Stimulated activated naive CD8-positive, alpha-beta T cell treated with anti-CD3 and anti-CD28 coated beads, Interleukin-15, Interleukin-2, amounts not matched to agents 100 U/mL and 50 U/mL, for 24 hours (primary cell): Measurements from ENCODE around the gene EPS8L1.
A peak's percentile ranks its signal among the peaks of the same experiment; 100 is the strongest.

Experiments
- ATAC-seq: fragments of 150-1000 bp; cut with Tn5 transposase; one replicate; pipeline ENCODE4 v1.10.0; 2021
- DNase-seq: peaks from one replicate; pipeline ENCODE4 v3.0.0; 2021

EPS8L1 gene

DNA sequence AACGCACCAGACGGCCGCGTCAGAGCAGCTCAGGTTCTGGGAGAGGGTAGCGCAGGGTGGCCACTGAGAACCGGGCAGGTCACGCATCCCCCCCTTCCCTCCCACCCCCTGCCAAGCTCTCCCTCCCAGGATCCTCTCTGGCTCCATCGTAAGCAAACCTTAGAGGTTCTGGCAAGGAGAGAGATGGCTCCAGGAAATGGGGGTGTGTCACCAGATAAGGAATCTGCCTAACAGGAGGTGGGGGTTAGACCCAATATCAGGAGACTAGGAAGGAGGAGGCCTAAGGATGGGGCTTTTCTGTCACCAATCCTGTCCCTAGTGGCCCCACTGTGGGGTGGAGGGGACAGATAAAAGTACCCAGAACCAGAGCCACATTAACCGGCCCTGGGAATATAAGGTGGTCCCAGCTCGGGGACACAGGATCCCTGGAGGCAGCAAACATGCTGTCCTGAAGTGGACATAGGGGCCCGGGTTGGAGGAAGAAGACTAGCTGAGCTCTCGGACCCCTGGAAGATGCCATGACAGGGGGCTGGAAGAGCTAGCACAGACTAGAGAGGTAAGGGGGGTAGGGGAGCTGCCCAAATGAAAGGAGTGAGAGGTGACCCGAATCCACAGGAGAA lies 39.9 kb downstream of the EPS8L1 start:
- no peak for DNase-seq
- ATAC-seq = no peak

DNA sequence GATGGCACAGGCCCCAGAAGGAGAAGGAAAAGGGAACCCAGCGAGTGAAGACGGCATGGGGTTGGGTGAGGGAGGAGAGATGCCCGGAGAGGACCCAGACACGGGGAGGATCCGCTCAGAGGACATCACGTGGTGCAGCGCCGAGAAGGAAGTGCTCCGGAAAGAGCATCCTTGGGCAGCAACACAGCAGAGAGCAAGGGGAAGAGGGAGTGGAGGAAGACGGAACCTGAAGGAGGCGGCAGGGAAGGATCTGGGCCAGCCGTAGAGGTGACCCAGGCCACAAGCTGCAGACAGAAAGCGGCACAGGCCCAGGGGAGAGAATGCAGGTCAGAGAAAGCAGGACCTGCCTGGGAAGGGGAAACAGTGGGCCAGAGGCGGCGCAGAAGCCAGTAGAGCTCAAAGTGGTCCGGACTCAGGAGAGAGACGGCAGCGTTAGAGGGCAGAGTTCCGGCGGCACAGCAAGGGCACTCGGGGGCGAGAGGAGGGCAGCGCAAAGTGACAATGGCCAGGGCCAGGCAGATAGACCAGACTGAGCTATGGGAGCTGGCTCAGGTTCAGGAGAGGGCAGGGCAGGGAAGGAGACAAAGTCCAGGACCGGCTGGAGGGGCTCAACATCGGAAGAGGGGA lies 40.7 kb downstream of the EPS8L1 start:
- DNase-seq = peak; percentile 66
- ATAC-seq = peak; percentile 47

DNA sequence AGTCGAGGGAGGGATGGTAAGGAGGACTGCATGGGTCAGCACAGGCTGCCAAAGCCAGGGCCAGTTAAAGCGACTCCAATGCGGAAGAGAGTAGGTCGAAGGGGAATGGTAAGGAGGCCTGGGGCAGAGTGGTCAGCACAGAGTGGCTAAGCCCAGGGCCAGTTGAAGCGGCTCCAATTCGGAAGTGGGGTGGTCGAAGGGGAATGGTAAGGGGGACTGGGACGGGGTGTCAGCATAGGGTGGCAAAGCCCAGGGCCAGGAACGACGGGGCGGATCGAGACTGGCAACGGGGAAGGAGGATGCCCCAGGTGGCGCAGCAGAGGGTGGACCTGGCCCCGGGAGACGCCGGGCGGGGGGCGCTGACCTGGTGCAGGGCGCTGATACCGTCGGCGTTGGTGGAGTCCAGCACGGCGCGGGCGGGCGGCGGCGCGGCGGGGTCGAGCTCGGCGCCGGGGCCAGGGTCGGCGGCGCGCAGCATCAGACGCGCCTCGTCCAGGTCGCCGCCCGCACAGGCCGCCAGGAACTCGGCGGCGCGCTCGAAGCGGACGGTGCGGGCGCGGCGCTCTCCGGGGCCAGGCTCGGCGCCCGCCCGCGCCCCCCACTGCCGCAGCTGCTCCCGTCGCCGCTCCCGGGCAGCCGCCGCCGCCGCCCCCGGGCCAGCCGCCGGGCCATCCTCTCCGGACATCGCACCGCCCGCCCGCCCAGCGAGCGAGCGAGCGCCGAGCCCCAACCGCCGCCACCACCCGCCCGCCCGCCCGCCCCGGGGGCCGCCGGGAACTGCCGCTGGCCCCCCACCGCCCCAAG lies 41.4 kb downstream of the EPS8L1 start, which contains the start of gene PPP1R12C:
Gene PPP1R12C, minus strand, starts transcription at position 779 of the 804 bp plus-strand sequence. Its CDS starts 94 bp downstream, at position 685.
- peak; percentile 19 for DNase-seq
- peak; percentile 2 for ATAC-seq

DNA sequence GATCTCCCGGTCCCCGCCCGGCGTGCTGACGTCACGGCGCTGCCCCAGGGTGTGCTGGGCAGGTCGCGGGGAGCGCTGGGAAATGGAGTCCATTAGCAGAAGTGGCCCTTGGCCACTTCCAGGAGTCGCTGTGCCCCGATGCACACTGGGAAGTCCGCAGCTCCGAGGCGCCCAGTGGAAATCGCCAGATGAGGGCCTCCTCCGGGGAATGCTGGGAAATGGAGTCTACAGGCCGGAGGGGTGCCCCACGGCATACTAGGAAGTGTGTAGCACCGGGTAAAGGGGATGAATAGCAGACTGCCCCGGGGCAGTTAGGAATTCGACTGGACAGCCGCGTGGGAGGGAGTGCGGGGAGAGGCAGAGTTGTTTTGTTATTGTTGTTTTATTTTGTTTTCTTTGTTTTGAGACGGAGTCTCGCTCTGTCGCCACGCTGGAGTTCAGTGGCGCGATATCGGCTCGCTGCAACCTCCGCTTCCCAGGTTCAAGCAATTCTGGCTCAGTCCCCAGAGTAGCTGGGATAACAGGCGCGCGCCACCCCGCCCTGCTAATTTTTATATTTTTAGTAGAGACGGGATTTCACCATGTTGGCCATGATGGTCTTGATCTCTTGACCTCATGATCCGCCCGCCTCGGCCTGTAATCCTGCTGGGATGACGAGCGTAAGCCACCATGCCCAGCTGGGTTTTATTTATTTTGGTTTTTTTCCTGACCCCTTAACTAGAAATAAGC lies 42.2 kb downstream of the EPS8L1 start:
- ATAC-seq (peak; percentile 98), DNase-seq (peak; percentile 98)

DNA sequence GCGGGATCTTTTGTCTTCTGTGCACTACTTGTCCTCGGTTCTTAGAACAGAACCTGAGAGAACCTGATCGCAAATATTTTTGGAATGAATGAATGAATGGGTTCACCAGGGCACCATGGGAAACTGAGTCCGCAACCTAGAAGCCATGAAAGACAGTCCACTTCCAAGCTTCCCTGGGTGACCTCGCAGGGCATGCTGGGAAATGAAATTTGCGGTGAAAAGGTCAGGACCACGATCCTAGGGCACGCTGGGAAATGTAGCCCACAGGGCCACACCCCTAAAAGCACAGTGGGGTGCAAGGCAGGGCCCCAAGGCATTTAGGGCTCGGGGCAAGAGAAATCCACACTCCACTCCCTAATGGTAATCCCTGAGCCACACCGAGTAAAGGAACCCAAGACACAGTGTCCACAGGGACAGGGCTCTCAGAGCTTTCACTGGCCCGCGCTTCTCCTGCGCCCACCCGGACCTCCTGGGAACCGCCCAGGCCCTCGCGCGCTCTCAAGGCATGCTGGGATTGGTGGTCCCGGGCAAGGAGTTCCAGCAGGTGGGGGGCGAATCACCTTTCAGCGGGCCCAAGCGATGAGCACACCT lies 42.8 kb downstream of the EPS8L1 start:
- DNase-seq (peak; percentile 60), ATAC-seq (no peak)

DNA sequence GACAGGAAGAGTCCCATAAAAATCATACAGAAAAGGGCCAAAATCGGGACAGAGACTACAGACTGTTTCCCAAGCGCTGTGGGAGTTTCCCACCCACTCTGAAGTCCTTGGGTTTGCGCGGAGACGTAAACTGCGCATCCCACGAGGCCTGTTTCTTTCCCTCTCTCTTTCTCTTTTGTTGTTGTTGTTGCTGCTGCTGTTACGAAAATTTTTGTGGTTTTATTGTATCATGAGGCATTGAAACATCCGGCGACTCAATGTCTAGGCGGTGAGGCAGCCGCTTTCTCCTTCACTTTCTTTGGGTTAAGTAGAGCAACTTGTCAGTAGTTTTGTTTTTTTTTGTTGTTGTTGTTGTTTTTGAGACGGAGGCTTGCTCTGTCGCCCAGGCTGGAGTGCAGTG lies 43.4 kb downstream of the EPS8L1 start:
- DNase-seq = no peak
- no peak for ATAC-seq

DNA sequence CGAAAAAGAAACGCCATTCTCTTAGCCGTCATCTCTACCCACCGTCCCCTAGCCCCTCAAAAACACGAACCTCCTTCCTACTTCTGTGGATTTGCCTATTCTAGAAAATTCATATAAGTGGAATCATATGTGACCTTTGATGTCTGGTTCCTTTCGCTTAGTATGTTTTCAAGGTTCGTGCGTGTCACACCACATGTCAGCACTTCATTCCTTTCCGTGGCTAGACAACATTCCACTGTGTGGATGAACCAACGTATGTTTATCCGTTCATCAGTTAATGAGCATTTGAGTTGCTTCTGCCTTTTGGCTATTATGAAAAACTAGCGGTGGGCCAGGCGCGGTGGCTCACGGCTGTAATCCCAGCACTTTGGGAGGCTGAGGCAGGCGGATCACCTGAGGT lies 55.8 kb downstream of the EPS8L1 start:
- no peak for ATAC-seq
- no peak for DNase-seq

DNA sequence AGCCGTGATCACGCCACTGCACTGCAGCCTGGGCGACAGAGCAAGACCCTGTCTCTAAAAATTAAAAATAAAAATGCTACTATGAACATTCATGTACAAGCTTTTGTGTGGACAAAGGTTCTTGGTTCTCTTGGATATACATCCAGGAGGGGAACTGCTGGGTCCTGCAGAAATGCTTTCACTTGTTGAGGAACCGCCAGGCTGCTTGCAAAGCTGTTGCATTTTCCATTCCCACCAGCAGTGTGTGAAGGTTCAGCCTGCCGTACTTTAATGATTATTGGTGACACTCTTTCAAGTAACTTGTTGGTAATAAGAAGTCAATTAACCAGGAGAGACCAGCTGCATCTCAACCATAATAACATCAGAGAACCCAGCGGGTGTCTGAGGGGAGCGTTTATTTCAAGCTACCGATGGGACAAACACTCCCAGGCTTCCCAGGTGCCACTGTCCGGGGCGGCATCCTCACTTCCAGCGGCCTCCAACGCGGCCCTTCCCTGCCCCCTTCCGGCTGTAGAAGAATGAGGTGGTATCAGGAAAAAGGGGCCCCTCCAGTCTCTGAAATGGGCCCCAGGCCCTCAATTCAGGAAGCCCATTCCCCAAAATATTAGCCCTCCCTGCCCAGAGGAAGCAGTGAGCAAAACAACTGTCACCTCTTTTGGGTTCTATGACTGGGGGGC lies 56.9 kb downstream of the EPS8L1 start:
- ATAC-seq = no peak
- no peak for DNase-seq

DNA sequence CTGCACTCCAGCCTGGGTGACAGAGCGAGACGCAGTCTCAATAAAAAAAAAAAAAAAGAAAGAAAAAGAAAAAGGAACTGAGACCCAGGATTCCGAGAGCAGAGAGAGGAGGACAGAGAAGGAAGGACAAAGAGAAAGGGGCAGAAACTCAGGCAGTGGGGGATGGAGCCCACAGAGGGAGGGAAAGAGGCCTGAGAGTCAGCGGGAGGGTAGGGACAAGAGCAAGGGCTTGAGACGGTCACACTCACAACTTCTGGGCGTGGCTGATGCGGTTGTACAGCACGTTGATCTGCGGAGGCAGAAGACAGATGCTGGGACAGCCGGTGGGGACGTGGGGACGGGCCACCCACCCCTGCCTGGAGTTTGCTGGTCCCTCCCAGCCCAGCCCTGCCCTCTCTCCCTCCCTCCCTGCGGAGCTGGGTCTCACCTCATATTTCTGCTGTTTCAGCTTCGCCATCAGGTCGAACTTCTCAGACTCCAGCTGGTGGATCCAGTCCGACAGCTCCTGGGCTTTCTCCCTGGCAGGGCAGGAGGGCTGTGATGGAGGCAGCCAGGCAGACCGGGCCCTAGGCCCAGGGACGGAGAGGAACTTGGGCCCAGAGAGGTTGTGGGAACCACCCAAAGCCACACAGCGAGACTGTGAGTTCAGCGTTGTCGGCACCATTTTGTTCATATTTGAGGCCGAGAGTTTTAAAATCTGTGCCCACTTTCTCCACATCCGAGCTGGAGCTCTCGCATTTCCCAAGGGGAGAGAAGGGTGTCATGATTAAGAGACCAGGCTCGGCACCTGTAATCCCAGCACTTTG lies 58.2 kb downstream of the EPS8L1 start:
- no peak for ATAC-seq
- DNase-seq = no peak

DNA sequence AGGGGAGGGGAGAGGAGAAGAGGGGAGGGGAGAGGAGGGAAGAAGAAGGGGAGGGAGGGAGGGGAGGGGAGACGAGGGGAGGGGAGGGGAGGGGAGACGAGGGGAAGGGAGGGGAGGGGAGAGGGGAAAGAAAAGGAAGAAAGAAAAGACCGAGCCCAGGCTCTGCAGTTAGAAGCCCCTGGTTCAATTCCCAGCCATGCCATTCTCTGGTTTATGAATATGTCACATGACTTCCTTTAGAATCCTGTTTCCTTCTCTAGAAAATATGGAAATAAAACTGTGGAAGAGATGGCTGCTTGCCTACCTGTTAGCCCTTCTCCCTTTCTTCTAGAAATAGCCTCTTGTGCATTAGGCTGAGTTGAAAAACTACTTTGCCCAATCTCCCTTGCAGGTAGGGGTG lies 59.1 kb downstream of the EPS8L1 start:
- DNase-seq (no peak), ATAC-seq (no peak)

DNA sequence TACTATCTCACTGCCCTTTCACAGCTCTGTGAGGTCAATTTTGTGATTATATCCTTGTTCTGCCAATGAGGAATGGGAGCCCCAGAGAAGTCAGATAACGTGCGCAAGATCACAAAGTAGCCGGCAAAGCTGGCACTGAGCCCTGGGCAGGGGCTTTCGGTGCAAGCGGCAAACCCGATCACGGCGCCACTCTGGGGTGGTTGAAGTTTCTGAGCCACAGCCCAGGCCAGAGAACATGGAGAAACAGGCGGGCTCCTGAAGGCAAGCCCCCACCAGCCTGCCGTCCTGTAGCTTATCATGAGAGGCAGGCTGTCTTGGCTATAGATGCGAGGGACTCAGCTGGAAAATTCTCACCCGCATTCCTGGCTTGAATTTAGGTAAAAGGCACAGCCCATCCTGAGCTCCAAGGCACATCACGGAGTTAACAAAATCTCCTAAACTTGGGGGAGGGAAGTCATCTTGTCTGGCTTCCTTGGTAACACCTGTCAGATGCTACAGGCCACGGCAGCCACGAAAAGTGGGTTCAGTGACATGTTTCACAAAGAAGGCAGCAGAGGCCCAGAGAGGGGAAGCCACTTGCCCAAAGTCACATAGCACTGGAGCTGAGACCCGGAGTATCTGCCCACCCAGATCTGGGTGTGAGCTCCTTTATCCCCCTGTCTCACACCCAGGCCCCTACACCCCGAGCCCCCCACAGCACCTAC lies 60.9 kb downstream of the EPS8L1 start:
- DNase-seq (no peak), ATAC-seq (no peak)
